Purkinje cell (primary cell): ENCODE data around the gene GAS1. TPM values are rescaled to one million over a fixed set of nuclear protein-coding genes. Genes with fewer than 3 reads are reported as not detected.

Experiments
- polyA plus RNA-seq: library from polyadenylated mRNA; unstranded; fragments of >200 nt; fragmentation: Nextera tagmentation; gene quantifications from 2 replicates; pipeline ENCODE4 v1.2.1, GENCODE V29; 2014

GAS1 gene
- polyA plus RNA-seq = 1.0 and 2.4 TPM in 2 replicates

GRCh38 chr9:86947146-86948073 lies at the start of gene GAS1:
GAS1 (minus strand) TSS chr9:86947506; CDS start chr9:86946779, 727 bp downstream.

